NCI-H1105 (cell line): ENCODE data around the gene KRTAP19-2.

ENCODE experiments used
- DNase-seq: peaks from one replicate; lab custom pipeline; 2025; lab: John Stamatoyannopoulos, UW

The KRTAP19-2 gene, protein sequence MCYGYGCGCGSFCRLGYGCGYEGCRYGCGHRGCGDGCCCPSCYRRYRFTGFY

DNA sequence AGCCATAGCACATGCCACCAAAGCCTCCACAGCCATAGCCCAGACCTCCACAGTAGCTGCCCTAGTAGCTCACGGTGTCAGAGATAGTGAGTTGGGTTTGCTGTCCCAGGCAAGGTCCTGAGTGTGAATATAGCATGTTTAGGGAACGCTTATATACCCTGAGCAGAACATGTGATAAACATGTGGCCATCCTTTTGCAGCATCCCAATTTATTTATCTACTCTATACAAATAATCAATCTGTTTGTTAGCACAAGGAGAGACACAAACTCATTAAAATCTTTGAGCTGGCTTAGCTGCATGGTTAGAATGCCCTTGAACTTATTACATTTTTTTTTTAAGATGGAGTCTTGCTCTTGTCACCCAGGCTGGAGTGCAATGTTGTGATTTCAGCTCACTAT, at the start of gene KRTAP19-2:
KRTAP19-2 (minus strand) TSS at position 101 of the 400 bp plus-strand sequence; CDS start at position 13, 88 bp downstream.
- DNase-seq: no peak

DNA sequence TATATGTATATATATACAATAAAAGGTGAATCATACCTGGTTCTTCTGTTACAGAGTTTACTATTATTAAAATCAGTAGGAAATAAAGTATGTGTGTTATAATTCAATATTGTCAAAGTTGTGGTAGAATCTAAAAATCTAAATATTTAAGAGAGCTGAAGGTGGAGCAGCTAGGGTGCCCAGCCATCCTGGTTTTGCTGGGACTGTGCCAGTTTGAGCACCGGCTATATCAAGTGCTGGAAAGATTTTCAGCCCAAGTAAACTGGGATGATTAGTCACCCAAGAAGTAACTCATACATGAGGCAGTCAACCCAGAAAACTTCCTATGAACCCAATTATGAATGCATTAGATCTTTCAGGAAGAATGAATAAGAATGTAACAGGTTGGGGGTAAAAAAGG, 31.6 kb upstream of the KRTAP19-2 start:
- DNase-seq: no peak

DNA sequence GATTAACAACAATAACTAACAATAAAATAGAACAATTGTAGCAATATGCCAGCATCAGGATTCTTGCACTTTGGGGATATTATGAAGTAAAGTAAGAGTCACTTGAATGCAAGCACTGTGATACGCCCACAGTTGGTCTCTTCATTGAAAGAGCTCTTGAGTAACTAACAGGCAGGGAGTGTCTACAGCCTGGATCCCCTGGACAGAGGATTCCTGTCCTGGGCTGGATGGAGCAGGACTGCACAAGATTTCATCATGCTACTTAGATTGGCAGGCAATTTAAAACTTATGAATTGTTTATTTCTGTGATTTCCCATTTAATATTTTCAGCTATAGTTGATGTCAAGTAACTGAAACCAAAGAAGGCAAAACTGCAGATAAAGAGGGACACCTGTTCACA, 28.4 kb upstream of the KRTAP19-2 start:
- no peak for DNase-seq

DNA sequence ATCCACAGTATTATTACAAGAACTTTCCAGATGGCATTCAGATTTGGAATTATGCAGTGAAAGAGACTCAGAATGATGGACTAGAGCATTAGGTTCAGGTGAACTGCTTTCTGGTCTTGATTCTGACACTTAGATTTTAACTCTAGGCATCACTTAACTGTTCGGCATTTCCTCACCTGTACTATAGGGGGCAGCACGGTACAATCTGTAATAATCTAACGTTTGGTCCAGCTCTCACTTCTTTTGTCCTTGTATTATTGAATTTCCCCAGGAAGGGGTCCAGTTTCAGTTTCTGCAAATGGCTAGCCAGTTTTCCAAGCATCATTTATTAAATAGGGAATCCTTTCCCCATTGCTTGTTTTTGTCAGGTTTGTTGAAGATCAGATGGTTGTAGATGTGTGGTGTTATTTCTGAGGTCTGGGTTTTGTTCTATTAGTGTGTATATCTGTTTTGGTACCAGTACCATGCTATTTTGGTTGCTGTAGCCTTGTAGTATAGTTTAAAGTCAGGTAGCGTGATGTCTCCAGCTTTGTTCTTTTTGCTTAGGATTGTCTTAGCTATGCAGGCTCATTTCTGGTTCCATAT, 18.5 kb upstream of the KRTAP19-2 start:
- peak; percentile 5 for DNase-seq

DNA sequence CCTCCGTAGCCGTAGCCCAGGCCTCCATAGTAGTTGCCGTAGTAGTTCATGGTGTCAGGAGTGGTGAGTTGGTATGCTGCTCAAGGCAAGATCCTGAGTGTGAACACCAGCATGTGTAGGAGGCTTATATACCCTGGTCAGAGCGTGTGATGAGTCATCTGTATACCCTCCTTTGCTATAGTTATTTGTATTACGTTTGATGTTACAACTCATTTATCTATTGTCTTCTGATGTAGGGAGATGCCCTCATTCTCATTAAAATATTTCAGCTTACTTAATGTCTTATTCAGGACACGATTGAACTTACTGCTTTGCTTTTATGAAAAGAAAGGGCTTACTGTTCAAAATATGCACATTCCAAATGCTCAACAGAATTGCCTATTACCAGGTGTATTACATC, 14.8 kb upstream of the KRTAP19-2 start, which contains the start of gene KRTAP19-5:
KRTAP19-5 (minus strand) TSS at position 101 of the 400 bp plus-strand sequence; CDS start at position 50, 51 bp downstream.
- DNase-seq: no peak

DNA sequence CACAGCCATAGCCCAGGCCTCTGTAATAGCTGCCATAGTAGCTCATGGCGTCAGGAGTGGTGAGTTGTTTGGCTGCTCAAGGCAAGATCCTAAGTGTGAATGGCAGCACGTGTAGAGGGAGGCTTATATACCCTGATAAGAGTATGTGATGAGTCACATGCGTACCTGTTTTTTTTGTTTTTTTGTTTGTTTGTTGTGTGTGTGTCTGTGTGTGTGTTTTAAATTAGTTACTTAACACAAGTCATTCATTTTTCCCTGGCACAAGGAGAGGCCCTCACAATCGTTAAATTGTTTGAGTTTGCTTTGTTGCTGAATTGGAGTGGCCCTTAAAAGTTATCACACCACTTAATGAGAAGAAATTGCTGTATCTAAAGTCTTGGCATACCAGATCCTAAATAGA, 9.8 kb upstream of the KRTAP19-2 start, which contains the start of gene KRTAP19-4:
KRTAP19-4 (minus strand) TSS at position 101 of the 400 bp plus-strand sequence; CDS start at position 46, 55 bp downstream.
- no peak for DNase-seq

DNA sequence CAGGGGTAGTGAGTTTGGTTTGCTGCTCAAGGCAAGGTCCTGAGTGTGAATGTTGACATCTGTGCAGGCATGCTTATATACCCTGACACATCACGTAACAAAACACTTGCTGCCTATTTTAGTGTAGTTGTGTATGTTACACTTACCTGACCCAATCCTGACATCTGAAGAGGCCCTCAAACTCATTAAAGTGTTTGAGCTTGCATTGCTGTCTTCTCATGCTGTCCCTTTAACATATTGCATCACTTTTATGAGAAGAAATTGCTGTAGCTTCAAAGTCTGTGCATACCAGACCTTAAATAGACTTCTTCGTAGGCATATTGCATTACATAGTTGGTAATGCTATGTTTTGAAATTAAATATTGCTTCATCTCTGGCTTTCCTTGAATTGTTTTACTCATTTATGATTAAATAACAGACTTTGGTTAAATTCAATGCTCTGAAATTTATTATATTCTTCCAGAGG, 4.8 kb upstream of the KRTAP19-2 start, which contains the start of gene KRTAP19-3:
KRTAP19-3 (minus strand) TSS at position 51 of the 466 bp plus-strand sequence. CDS start 56 bp downstream, outside the sequence.
- no peak for DNase-seq

DNA sequence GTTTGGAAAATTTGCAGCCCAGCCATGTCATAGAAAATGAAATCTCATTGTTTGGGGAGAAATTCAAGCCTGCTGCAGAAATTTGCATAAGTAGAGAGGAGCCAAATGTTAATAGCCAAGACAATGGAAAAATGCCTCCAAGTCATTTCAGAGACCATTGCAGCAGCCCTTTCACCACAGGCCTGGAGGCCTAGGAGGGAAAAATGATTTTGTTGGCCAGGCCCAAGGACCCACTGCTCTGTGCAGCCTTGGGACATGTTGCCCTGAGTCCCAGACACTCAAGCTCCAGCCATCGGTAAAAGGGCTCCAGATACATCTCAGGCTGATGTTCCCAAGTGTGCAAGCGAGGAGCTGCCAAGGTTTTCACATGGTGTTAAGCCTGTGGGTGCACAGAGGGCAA, 1.1 kb downstream of the KRTAP19-2 start:
- DNase-seq: no peak

DNA sequence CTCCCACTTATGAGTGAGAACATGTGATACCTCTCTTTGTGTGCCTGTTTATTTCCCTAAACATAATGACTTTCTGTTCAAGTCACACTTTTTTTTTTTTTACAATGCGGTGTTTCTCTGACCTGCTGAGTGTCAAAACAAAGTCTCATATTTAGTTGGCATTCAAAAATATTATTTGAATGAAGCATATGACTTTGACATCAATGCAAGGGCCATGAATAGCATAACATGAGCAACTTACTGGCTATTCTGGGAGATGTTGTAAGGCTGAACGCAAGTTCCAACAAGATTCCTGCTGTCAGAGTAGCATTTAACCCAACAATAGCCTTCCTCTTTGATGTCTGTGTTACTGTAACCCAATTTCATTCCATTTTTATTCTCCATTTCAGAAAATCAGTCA, 5.1 kb downstream of the KRTAP19-2 start:
- no peak for DNase-seq

DNA sequence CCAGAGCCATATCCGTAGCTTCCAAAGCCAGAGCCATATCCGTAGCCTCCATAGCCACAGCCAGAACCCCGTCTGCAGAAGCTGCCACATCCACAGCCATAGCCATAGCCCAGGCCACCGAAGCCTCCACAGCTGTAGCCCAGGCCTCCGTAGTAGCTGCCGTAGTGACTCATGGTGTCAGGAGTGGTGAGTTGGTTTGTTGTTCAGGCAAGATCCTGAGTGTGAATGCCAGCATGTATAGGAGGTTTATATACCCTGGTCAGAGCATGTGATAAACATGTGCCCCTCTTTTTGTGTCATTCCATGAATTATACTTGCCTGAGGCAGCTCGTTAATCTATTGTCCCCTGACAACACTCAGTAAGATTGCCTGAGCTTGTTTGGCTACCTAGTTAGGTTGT, 7.1 kb downstream of the KRTAP19-2 start, which contains the start of gene KRTAP19-1:
KRTAP19-1 (minus strand) TSS at position 223 of the 400 bp plus-strand sequence; CDS start at position 173, 50 bp downstream.
- DNase-seq: no peak

DNA sequence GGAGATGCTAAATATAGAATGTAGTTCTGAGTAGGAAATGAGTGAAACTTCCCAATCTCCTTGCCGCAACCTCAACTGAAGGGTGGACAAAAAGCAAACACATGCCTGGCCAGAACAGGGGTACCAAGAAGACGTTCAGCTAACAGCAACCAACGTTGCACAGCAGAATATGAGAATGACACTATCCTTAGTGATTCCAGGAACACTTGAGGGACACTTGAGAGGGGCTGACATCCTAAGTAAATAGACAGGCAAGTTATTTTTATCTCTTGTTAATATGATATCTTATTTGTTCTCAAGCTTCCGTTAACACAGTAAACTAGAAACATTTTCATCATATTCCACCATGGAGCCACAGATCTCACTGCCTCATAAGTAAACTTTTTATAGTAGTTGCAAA, 8.0 kb downstream of the KRTAP19-2 start:
- no peak for DNase-seq

DNA sequence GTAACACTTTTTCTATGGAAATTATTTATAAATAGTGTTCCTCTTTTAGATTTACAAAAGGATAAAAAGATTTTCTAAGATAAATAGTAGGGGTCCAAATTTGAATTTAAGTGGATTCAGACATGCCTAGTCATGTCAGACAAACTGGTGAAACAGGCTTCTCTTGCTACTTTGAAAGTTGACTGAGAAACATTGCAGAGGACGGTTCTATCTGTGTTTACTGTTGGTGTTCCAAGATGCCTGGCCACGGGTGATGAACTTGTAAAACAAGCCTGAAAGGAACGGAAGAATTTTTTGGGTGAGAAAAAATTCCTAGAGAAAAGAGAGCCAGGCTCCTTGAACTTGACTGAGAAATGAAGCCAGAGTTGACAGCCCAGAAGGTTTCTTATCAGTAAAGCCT, 9.2 kb downstream of the KRTAP19-2 start:
- no peak for DNase-seq

DNA sequence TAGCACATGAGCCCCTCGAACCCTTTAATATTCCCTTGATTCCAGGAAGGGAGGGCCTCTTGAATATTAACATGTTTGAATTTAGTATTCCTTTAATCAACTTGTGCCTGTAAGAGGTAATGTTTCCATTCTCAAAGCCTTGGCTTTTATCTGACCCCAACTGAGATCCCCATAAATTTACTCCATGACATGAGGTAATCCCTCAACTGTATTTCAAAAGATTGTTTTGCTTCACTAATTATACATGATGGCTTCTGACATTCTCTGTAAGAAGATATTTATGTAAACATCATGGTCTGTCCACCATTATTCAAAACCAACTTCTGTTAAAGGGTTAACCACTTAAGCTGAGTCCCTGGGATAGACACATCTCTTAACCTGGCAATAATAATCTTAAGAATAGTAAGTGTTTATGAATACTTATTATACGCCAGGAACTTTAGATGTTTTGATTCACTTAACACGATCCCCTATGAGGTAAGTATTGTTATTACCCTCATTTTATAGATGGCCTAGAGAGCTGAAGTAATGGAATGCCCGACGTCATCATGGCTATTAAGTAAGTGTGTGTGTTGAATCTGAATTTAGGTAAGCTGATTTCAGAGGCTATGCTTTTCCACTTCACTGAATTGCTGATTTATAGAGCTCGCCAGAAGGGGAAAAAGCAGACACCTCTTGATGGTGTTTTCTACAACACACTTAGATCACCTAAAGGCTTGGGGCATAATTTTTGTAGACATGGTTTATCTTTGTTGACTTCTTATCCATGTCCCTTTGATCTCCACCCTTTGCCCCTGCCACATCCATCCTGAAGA, 18.1 kb downstream of the KRTAP19-2 start:
- no peak for DNase-seq

DNA sequence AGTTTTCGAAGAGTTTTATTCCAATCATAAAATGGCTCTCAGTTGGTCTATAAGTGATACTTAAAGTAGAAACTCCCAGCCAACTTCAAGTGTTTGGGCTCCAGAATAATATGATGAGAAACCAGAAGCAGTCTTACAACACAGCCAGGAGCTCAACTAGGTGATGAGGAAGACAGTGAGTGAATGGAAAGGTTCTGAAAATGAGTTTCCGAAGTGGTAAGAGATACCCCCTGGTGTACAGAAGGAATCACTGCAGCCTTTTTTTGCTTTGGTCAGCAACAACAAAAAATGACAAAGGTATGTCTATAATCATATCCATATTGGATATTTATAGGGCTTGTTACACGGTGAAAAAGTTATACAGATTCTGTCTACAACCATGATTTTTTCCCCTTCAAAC, 23.5 kb downstream of the KRTAP19-2 start:
- DNase-seq: no peak

DNA sequence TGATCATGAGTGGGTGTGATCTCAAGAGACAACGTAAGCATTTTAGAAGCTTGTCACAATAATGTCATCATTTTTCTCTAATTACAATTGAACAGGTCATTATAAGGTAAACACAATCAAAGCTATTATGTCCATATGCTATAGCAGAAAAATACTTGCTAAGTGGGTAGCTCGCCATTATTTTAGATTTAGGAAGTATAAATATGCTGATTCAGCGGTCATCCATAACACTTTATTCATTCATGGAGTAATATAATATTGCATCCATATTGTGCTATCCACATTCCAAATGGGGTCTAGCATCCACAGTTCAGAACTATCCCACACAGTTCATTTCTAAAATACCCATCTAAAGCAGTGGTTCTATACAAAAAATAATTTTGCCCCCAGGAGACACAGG, 38.7 kb downstream of the KRTAP19-2 start:
- DNase-seq: no peak

DNA sequence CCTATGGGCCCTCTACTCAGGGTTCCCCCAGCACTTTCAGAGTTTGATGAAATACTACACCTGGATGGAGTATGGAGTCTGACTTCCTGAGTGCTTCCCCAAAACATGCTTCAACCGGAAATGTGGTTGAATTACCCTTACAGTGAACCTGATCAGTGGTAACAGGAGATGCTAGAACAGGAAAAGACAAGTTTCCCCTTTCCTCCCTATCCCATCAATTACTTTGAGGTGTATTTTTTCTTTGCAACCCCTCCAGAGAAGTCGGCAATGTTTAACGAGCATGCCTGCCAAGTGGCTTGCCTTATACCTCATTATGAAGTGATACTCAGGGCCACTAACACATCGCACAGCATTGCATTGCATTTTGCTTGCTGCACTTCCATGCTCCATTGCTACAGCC, 40.2 kb downstream of the KRTAP19-2 start:
- DNase-seq: no peak

DNA sequence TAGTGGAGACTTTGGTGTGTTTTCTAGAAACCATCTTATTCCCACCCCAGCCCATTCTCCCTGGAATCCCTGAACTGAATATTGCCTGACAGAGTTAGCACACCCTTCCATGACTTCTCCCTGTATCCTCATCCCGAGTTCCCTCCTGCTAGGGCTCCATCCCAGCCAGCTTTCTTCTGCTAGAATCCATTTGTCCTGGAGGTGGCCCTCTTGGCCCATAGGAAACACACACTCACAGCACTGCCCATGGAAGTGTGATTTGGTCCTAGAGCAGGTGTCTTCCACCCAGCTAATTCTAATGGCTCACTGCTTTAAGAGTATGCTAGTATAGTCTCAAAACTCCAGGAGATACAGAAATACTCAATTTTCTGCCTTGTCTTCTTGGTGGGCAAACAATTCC, 43.0 kb downstream of the KRTAP19-2 start:
- DNase-seq: no peak

DNA sequence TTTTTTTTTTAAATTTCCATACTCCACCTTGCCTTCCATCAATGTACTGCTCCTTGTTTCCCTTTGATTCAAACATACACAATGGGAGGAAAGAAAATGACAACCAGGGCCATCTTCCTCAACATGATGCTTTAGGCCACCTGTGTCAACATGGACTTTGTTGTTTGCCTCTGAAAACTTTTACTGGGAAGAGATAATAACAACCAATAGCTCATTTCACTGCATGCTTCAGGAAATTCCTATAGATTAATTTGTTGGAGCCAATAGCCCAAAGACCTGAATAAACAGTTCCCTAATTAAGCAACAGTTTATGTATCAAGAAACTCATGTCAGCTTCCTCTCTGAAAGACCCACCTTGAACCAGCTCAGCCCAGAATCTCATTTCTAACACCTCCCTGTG, 44.0 kb downstream of the KRTAP19-2 start:
- no peak for DNase-seq

DNA sequence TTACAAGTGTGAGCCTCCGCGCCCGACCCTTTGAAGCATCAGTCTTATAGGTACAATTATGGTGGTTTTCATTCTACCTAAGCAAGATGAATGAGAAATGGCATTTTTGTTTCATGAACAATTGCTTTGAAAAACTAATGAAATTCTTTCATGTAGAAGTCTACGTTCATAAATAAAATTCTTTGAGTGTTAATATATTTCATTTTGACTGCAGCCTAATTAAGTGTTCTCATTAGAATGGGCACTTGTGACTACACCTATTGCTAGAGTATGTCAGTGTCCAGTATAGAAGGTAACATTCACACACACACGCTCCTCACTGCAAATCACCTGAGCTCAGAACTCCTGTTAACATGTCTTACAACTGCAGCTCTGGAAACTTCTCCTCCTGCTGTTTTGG, 47.3 kb downstream of the KRTAP19-2 start, which contains the start of gene KRTAP15-1:
KRTAP15-1 (plus strand) TSS at position 301 of the 400 bp plus-strand sequence; CDS start at position 354, 53 bp downstream.
- DNase-seq: no peak
